HG03060 (cell line): ENCODE measurements around the gene SPINK2.

Source experiments
- ATAC-seq: cut with Tn5 transposase; IDR thresholded peaks from one replicate; pipeline ENCODE4 v1.9.1; 2021; ENCODE audit warnings: low read depth, moderate number of reproducible peaks; ENCODE audit not compliant: unreplicated experiment

SPINK2 gene

GRCh38 chr4:56803471-56803870 is 18.0 kb downstream of the SPINK2 start:
- ATAC-seq: peak; percentile 38

- peak; percentile 84 for ATAC-seq
Measured at GRCh38 chr4:56799824-56800756, 21.4 kb downstream of the SPINK2 start.

GRCh38 chr4:56799161-56799759 is 22.2 kb downstream of the SPINK2 start:
- ATAC-seq: no peak

- no peak for ATAC-seq
Measured at GRCh38 chr4:56796211-56796610, 25.3 kb downstream of the SPINK2 start.

GRCh38 chr4:56791316-56791715 is 30.2 kb downstream of the SPINK2 start:
- ATAC-seq: no peak

- no peak for ATAC-seq
Measured at GRCh38 chr4:56790691-56791091, 30.8 kb downstream of the SPINK2 start.

- ATAC-seq: no peak
Measured at GRCh38 chr4:56788081-56788480, 33.4 kb downstream of the SPINK2 start.

GRCh38 chr4:56787380-56787779 is 34.1 kb downstream of the SPINK2 start:
- ATAC-seq: no peak

GRCh38 chr4:56786955-56787354 is 34.5 kb downstream of the SPINK2 start:
- no peak for ATAC-seq

- no peak for ATAC-seq
Measured at GRCh38 chr4:56783986-56784385, 37.5 kb downstream of the SPINK2 start.

- ATAC-seq: no peak
Measured at GRCh38 chr4:56782019-56782418, 39.5 kb downstream of the SPINK2 start.

GRCh38 chr4:56773346-56773745 is 48.2 kb downstream of the SPINK2 start:
- ATAC-seq: no peak

GRCh38 chr4:56772134-56772533 is 49.4 kb downstream of the SPINK2 start:
- ATAC-seq: no peak

- no peak for ATAC-seq
Measured at GRCh38 chr4:56768763-56769162, 52.7 kb downstream of the SPINK2 start.

GRCh38 chr4:56768316-56768715 is 53.2 kb downstream of the SPINK2 start:
- ATAC-seq: no peak

GRCh38 chr4:56767567-56767966 is 53.9 kb downstream of the SPINK2 start:
- ATAC-seq: no peak

GRCh38 chr4:56764775-56765174 is 56.7 kb downstream of the SPINK2 start:
- ATAC-seq: no peak

- ATAC-seq: no peak
Measured at GRCh38 chr4:56764223-56764622, 57.3 kb downstream of the SPINK2 start.

- no peak for ATAC-seq
Measured at GRCh38 chr4:56762484-56763250, 58.8 kb downstream of the SPINK2 start.

GRCh38 chr4:56760183-56760582 is 61.3 kb downstream of the SPINK2 start:
- no peak for ATAC-seq
